Uterus (tissue), 2 donors: Measurements from ENCODE around the gene NUTM2E.
"Not testable (repeated sequence)": the region's sequence is repeated elsewhere in the genome, so short reads cannot be mapped to it uniquely, and the experiment has no call there.

Experiments
- CTCF ChIP-seq, 4 experiments: fragments of 200-600 bp in 2 of 4; fragments of 450-650 bp in 2 of 4; sonication (generic) in 2 of 4; IDR thresholded peaks; one replicate each; pipeline ENCODE4 v1.5.1; 2016 to 2019; ENCODE audit warnings: antibody characterized with exemption in 4 of 4, mild to moderate bottlenecking in 2 of 4, moderate library complexity in 1 of 4
- POLR2A ChIP-seq, 2 donors: fragments of 450-650 bp; IDR thresholded peaks; one replicate each; pipeline ENCODE4 v1.6.1; 2016; ENCODE audit warnings: antibody characterized with exemption in 2 of 2, mild to moderate bottlenecking in 1 of 2, moderate library complexity in 1 of 2

- not testable (repeated sequence) for TF ChIP-seq CTCF, POLR2A (IDR thresholded peaks at IDR 0.05)
Measured at GRCh38 chr10:79787455-79787952, 39.0 kb upstream of the NUTM2E start.
